Activated CD4-positive, alpha-beta memory T cell treated with anti-CD3 and anti-CD28 coated beads for 36 hours (primary cell): ENCODE measurements around the gene BORCS6. TPM values are rescaled to one million over a fixed set of nuclear protein-coding genes. Genes with fewer than 3 reads are reported as not detected.

Experiments used
- CTCF ChIA-PET: fragments of 350-600 bp; sonication (Branson Sonifier 250); formaldehyde crosslinking; loops from one replicate; lab custom pipeline; 2021; ENCODE audit warnings: antibody characterized with exemption, inconsistent platforms; lab: Charles Lee
- POLR2A ChIA-PET: fragments of 350-600 bp; sonication (Branson Sonifier 250); formaldehyde crosslinking; loops from one replicate; lab custom pipeline; 2021; ENCODE audit warnings: antibody characterized with exemption; lab: Charles Lee
- DNase-seq: peaks from one replicate; pipeline ENCODE4 v3.0.0-alpha.2; 2020
- H3K27ac Mint-ChIP-seq: one replicate; pipeline ENCODE4 v1.8.0; 2021; ENCODE audit warnings: mixed read lengths
- H3K27me3 Mint-ChIP-seq: one replicate; pipeline ENCODE4 v1.8.0; 2021; ENCODE audit warnings: mixed read lengths
- H3K36me3 Mint-ChIP-seq: one replicate; pipeline ENCODE4 v1.8.0; 2021; ENCODE audit warnings: mixed read lengths
- H3K4me1 Mint-ChIP-seq: one replicate; pipeline ENCODE4 v1.8.0; 2021; ENCODE audit warnings: low read depth, mixed read lengths
- H3K4me3 Mint-ChIP-seq: one replicate; pipeline ENCODE4 v1.8.0; 2021; ENCODE audit warnings: mild to moderate bottlenecking, mixed read lengths
- H3K9me3 Mint-ChIP-seq: one replicate; pipeline ENCODE4 v1.8.0; 2021; ENCODE audit warnings: mixed read lengths
- intact Hi-C: fragments of 100-400 bp; cut with micrococcal nuclease; formaldehyde crosslinking; loops from one replicate; pipeline ENCODE4 v1.15.1; 2023
- total RNA-seq, 2 experiments: library from RNA; stranded (reverse); gene quantifications; one replicate each; pipeline ENCODE4 v1.2.3, GENCODE V29; 2021

Gene BORCS6
- total RNA-seq, 2 experiments from 2014 or later, result 7.9 to 8.3 TPM

- ChIA-PET POLR2A (interaction anchor here (0.9 to 4.5 kb wide), 4 partner anchors 11 to 215 kb away, joined by 3 to 146 read pairs (median 4); no protein-coding TSS in a partner anchor), CTCF (interaction anchor here (1.1 to 8.7 kb wide), 6 partner anchors 11 to 60 kb away, joined by 3 to 62 read pairs (median 6); partner anchors contain the start of genes ALOXE3 and HES7)
- Mint-ChIP-seq H3K27me3 (no peaks in the 10 kb centered on the region), H3K4me3 (peak overlapping the region; percentile 86), H3K36me3 (peaks cover 24% of the 10 kb centered on the region), H3K4me1 (peaks cover 52% of the 10 kb centered on the region), H3K27ac (peak overlapping the region; percentile 92), H3K9me3 (no peaks in the 10 kb centered on the region)
- intact Hi-C loops, result no loop called here
- peak; percentile 35 for DNase-seq
Measured at GRCh38 chr17:8161289-8162232, 28.4 kb downstream of the BORCS6 start.

GRCh38 chr17:8160741-8161221 lies 29.2 kb downstream of the BORCS6 start:
- CTCF ChIA-PET, result interaction anchor here (1.1 to 8.7 kb wide), 6 partner anchors 10 to 60 kb away, joined by 3 to 62 read pairs (median 6); partner anchors contain the start of genes ALOXE3 and HES7
- peak overlapping the region; percentile 86 for H3K4me3 Mint-ChIP-seq
- no peaks in the 10 kb centered on the region for H3K9me3 Mint-ChIP-seq
- intact Hi-C loops, result no loop called here
- H3K27me3 Mint-ChIP-seq, result no peaks in the 10 kb centered on the region
- DNase-seq, result peak; percentile 43
- H3K4me1 Mint-ChIP-seq, result peaks cover 52% of the 10 kb centered on the region
- POLR2A ChIA-PET, result interaction anchor here (0.7 to 4.5 kb wide), 5 partner anchors 12 to 216 kb away, joined by 3 to 146 read pairs (median 3); no protein-coding TSS in a partner anchor
- peak overlapping the region; percentile 92 for H3K27ac Mint-ChIP-seq
- peaks cover 24% of the 10 kb centered on the region for H3K36me3 Mint-ChIP-seq

- ChIA-PET POLR2A (interaction anchor here (0.7 to 1.5 kb wide), 2 partner anchors 22 to 28 kb away, joined by 3 to 6 read pairs; no protein-coding TSS in a partner anchor), CTCF (interaction anchor here (0.5 to 8.7 kb wide), 4 partner anchors 21 to 99 kb away, joined by 3 to 62 read pairs (median 24); partner anchors contain the start of gene ALOXE3)
- no peaks in the 10 kb centered on the region for H3K27me3 Mint-ChIP-seq
- peaks cover 24% of the 10 kb centered on the region for H3K36me3 Mint-ChIP-seq
- H3K27ac Mint-ChIP-seq, result peak overlapping the region; percentile 92
- H3K4me1 Mint-ChIP-seq, result peaks cover 56% of the 10 kb centered on the region
- DNase-seq, result no peak
- intact Hi-C loops, result no loop called here
- H3K9me3 Mint-ChIP-seq, result no peaks in the 10 kb centered on the region
- H3K4me3 Mint-ChIP-seq, result no peak overlapping the region
Measured at GRCh38 chr17:8160224-8160577, 29.8 kb downstream of the BORCS6 start.

- Mint-ChIP-seq H3K27ac (peak overlapping the region; percentile 92), H3K36me3 (peaks cover 24% of the 10 kb centered on the region), H3K27me3 (no peaks in the 10 kb centered on the region), H3K4me1 (peaks cover 56% of the 10 kb centered on the region), H3K9me3 (no peaks in the 10 kb centered on the region), H3K4me3 (no peak overlapping the region)
- POLR2A ChIA-PET, result interaction anchor here (1.2 to 2.1 kb wide), 3 partner anchors 14 to 22 kb away, joined by 3 to 21 read pairs (median 6); partner anchors contain the start of gene TMEM107
- CTCF ChIA-PET, result interaction anchor here (0.5 to 8.7 kb wide), 10 partner anchors 9 to 98 kb away, joined by 3 to 62 read pairs (median 6); partner anchors contain the start of genes ALOXE3 and BORCS6
- intact Hi-C loops, result loop anchor here (5.0 kb wide), 1 partner anchor 317 kb away; no protein-coding TSS in a partner anchor
- DNase-seq, result no peak
Measured at GRCh38 chr17:8159459-8160223, 30.3 kb downstream of the BORCS6 start.

- peaks cover 24% of the 10 kb centered on the region for H3K36me3 Mint-ChIP-seq
Measured at GRCh38 chr17:8159032-8159400, 31.0 kb downstream of the BORCS6 start.

GRCh38 chr17:8158267-8159031 lies 31.5 kb downstream of the BORCS6 start:
- Mint-ChIP-seq H3K9me3 (no peaks in the 10 kb centered on the region), H3K4me1 (peaks cover 55% of the 10 kb centered on the region), H3K27ac (peak overlapping the region; percentile 80), H3K27me3 (no peaks in the 10 kb centered on the region), H3K4me3 (peak overlapping the region; percentile 1), H3K36me3 (peaks cover 24% of the 10 kb centered on the region)
- DNase-seq, result peak; percentile 93
- POLR2A ChIA-PET, result interaction anchor here (0.6 to 2.1 kb wide), 3 partner anchors 15 to 34 kb away, joined by 3 to 21 read pairs (median 7); partner anchors contain the start of genes HES7 and TMEM107
- CTCF ChIA-PET, result interaction anchor here (0.6 to 8.7 kb wide), 15 partner anchors 8 to 142 kb away, joined by 3 to 62 read pairs (median 6); partner anchors contain the start of genes ALOXE3, BORCS6 and HES7
- intact Hi-C loops, result loop anchor here (5.0 kb wide), 1 partner anchor 316 kb away; no protein-coding TSS in a partner anchor

More at GRCh38 chr17:8159032-8159400, 31.0 kb downstream of the BORCS6 start:
- intact Hi-C loops, result loop anchor here (5.0 kb wide), 1 partner anchor 317 kb away; no protein-coding TSS in a partner anchor
- Mint-ChIP-seq H3K27me3 (no peaks in the 10 kb centered on the region), H3K4me1 (peaks cover 56% of the 10 kb centered on the region), H3K27ac (peak overlapping the region; percentile 92), H3K9me3 (no peaks in the 10 kb centered on the region), H3K4me3 (no peak overlapping the region)
- no peak for DNase-seq
- CTCF ChIA-PET, result interaction anchor here (0.8 to 8.7 kb wide), 11 partner anchors 8 to 98 kb away, joined by 4 to 62 read pairs (median 6); partner anchors contain the start of genes ALOXE3, BORCS6 and HES7
- POLR2A ChIA-PET, result interaction anchor here (1.2 to 2.1 kb wide), 2 partner anchors 14 to 17 kb away, joined by 3 to 21 read pairs; partner anchors contain the start of gene TMEM107

GRCh38 chr17:8156246-8156992 lies 33.6 kb downstream of the BORCS6 start:
- intact Hi-C loops, result loop anchor here (1.0 to 5.0 kb wide), 8 partner anchors 8 to 314 kb away; partner anchors contain the start of gene CTC1
- peak; percentile 100 for DNase-seq
- no peak overlapping the region for H3K27ac Mint-ChIP-seq
- H3K27me3 Mint-ChIP-seq, result no peaks in the 10 kb centered on the region
- no peak overlapping the region for H3K4me3 Mint-ChIP-seq
- peaks cover 17% of the 10 kb centered on the region for H3K36me3 Mint-ChIP-seq
- CTCF ChIA-PET, result interaction anchor here (1.0 to 8.7 kb wide), 10 partner anchors 13 to 145 kb away, joined by 3 to 62 read pairs (median 4); partner anchors contain the start of genes ALOXE3 and TMEM107
- POLR2A ChIA-PET, result interaction anchor here (0.9 to 4.5 kb wide), 16 partner anchors 11 to 468 kb away, joined by 3 to 95 read pairs (median 4); partner anchors contain the start of genes CTC1, HES7, TMEM107 and WRAP53
- H3K4me1 Mint-ChIP-seq, result peaks cover 56% of the 10 kb centered on the region
- H3K9me3 Mint-ChIP-seq, result no peaks in the 10 kb centered on the region

GRCh38 chr17:8155996-8156245 lies 34.1 kb downstream of the BORCS6 start:
- peaks cover 12% of the 10 kb centered on the region for H3K36me3 Mint-ChIP-seq
- no peak overlapping the region for H3K4me3 Mint-ChIP-seq
- CTCF ChIA-PET, result interaction anchor here (1.0 to 8.7 kb wide), 8 partner anchors 16 to 145 kb away, joined by 3 to 62 read pairs (median 6); partner anchors contain the start of gene ALOXE3

GRCh38 chr17:8155231-8155995 lies 34.6 kb downstream of the BORCS6 start:
- intact Hi-C loops, result loop anchor here (5.0 kb wide), 1 partner anchor 313 kb away; no protein-coding TSS in a partner anchor
- Mint-ChIP-seq H3K27ac (no peak overlapping the region), H3K4me1 (peaks cover 49% of the 10 kb centered on the region), H3K9me3 (no peaks in the 10 kb centered on the region), H3K27me3 (no peaks in the 10 kb centered on the region), H3K4me3 (no peak overlapping the region), H3K36me3 (peaks cover 7% of the 10 kb centered on the region)
- ChIA-PET POLR2A (interaction anchor here (0.5 to 4.5 kb wide), 13 partner anchors 9 to 243 kb away, joined by 3 to 95 read pairs (median 4); partner anchors contain the start of genes CTC1, HES7 and TMEM107), CTCF (interaction anchor here (1.1 to 8.7 kb wide), 6 partner anchors 16 to 45 kb away, joined by 3 to 62 read pairs (median 8); partner anchors contain the start of gene ALOXE3)
- no peak for DNase-seq

More at GRCh38 chr17:8155996-8156245, 34.1 kb downstream of the BORCS6 start:
- no peaks in the 10 kb centered on the region for H3K9me3 Mint-ChIP-seq
- intact Hi-C loops, result loop anchor here (1.0 to 5.0 kb wide), 8 partner anchors 8 to 314 kb away; partner anchors contain the start of gene CTC1
- peaks cover 51% of the 10 kb centered on the region for H3K4me1 Mint-ChIP-seq
- POLR2A ChIA-PET, result interaction anchor here (0.9 to 4.5 kb wide), 13 partner anchors 8 to 228 kb away, joined by 3 to 95 read pairs (median 4); partner anchors contain the start of genes CTC1, HES7 and TMEM107
- no peak overlapping the region for H3K27ac Mint-ChIP-seq
- no peak for DNase-seq
- no peaks in the 10 kb centered on the region for H3K27me3 Mint-ChIP-seq
